Cardiac fibroblast (primary cell): ENCODE results near the gene SGO1.

Experiments
- DNase-seq, 2 donors: peaks; one replicate each; pipeline versions ENCODE4 v3.0.0 to v3.0.0-alpha.2; 2010; ENCODE audit warnings: low read depth in 2 of 2
- H3K4me3 ChIP-seq, 2 donors: replicated peaks in 1 of 2; 1 replicate in 1 of 2; 2 replicates in 1 of 2; pipeline ENCODE4 v1.5.1; 2011; ENCODE audit warnings: low read depth in 2 of 2, low read length in 2 of 2, mild to moderate bottlenecking in 2 of 2, moderate library complexity in 1 of 2
- TF ChIP-seq, protein P1 (sequence below): IDR thresholded peaks from one replicate; pipeline ENCODE4 v1.5.1; 2011; ENCODE audit warnings: low read depth, mild to moderate bottlenecking, low read length, inconsistent platforms

The SGO1 gene

DNA sequence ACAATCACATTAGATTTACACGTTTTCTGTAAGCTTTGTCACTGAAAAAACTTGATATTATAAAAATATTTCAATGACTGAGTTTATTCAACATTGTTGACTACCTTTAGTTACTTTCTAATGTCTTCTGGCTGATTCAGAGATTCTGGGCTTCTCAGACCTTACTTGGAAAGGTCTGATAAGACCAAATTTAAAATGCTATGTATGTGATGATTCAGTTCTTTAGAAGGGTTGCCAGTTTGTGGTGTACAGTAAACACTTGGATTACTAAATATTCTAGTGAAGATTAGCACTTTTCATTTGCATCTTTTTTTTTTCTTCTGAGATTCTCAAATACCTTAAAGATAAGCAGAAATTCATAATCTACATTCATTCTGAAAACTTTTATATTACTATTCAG lies 49.8 kb downstream of the SGO1 start:
- H3K4me3 ChIP-seq = no peak overlapping the region
- DNase-seq = peak; percentile 3 to 26
- TF ChIP-seq, protein P1, sequence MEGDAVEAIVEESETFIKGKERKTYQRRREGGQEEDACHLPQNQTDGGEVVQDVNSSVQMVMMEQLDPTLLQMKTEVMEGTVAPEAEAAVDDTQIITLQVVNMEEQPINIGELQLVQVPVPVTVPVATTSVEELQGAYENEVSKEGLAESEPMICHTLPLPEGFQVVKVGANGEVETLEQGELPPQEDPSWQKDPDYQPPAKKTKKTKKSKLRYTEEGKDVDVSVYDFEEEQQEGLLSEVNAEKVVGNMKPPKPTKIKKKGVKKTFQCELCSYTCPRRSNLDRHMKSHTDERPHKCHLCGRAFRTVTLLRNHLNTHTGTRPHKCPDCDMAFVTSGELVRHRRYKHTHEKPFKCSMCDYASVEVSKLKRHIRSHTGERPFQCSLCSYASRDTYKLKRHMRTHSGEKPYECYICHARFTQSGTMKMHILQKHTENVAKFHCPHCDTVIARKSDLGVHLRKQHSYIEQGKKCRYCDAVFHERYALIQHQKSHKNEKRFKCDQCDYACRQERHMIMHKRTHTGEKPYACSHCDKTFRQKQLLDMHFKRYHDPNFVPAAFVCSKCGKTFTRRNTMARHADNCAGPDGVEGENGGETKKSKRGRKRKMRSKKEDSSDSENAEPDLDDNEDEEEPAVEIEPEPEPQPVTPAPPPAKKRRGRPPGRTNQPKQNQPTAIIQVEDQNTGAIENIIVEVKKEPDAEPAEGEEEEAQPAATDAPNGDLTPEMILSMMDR = no peak

DNA sequence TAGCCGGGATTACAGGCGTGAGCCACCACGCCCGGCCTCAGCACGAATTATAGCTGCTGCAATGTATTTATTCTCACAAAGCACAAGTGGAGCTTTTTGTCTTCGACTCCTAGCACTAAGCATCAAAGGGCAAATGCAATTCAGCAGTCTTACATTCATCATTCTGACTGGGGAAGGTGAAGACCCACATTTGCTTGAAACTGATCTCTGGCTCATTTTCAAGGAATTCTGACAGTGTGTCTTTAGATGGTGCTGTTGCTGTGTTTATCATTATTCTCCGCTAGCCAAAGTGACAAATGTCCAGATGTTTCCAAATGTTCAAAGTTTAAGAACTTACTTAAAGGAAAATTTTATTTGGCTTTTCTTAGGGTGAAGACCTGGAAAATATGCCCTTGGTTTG lies 55.9 kb downstream of the SGO1 start:
- TF ChIP-seq, protein P1 = no peak
- DNase-seq = no peak
- no peak overlapping the region for H3K4me3 ChIP-seq

DNA sequence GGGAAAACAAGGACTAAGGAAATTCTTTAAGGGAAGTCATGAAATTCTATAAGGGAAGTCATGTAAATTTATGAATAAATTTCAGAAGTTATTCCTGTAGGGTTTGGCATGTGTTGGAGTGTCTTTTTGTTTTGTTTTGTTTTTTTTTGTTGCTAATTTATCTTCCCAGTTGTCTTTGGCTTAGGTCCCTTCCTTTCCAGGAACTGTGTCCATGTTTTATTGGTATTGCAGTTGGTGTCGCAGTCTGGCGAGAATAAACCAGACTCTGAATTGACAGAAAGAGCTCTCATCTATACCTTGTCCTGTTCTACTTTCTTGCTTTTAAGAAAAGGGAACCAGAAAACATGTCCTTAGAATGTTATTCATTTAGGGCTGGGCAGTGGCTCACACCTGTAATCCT lies 57.6 kb downstream of the SGO1 start:
- DNase-seq = no peak
- H3K4me3 ChIP-seq = no peak overlapping the region
- TF ChIP-seq, protein P1 = no peak

DNA sequence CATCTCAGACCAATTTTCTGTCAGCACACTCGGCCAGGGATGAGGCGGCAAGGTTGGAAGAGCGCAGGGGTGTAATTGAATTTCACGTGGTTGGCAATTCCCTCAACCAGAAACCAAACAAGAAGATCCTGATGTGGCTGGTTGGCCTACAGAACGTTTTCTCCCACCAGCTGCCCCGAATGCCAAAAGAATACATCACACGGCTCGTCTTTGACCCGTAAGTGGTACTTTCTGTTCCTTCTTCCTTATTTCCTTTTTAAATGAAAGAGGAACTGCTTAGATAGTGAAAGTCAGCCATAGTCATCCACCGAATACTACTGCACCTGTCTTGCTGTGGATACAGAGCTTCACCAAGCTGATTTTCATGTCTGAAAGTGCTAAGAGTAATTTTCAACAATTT lies 60.1 kb downstream of the SGO1 start:
- DNase-seq = no peak
- TF ChIP-seq, protein P1 = no peak
- no peak overlapping the region for H3K4me3 ChIP-seq

DNA sequence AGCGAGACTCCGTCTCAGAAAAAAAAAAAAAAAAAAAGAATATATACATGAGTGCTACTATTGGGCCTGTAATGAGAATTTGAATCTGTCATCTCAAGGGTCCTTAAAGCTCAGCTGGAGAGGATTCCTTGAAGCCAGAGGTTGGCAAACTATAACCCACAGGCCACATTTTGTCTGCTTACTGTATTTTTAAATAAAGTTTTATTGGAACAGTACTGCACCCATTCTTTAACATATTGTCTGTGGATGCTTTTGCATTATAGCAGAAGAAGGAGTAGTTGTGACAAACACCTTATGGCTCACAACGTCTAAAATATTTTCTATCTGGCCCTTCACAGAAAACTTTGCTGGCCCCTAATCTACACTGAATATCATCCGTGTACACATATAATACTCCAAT lies 60.7 kb downstream of the SGO1 start:
- TF ChIP-seq, protein P1 = no peak
- H3K4me3 ChIP-seq = no peak overlapping the region
- DNase-seq = no peak

DNA sequence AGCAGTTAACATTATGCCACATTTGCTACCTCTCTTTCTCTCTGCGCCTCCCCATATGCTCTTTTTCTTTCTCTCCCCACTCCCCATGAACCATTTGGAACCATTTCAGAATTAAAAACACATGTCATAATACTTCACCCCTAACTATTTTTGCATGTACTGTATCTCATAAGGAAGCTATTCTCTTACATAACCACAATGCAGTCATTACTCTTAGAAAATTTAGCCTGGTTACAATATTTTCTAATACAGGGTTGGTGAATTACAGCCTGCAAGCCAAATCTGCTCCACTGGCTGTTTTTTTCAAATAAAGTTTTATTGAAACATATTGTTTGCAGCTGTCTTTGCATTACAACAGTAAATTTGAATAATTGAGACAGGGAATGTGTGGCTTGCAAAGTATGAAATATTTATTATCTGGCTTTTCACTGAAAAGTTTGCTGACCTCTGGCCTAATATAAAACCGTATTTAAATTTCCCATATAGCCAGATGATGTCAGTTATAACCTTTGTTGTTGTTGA lies 62.8 kb downstream of the SGO1 start:
- H3K4me3 ChIP-seq = no peak overlapping the region
- TF ChIP-seq, protein P1 = no peak
- DNase-seq = no peak

DNA sequence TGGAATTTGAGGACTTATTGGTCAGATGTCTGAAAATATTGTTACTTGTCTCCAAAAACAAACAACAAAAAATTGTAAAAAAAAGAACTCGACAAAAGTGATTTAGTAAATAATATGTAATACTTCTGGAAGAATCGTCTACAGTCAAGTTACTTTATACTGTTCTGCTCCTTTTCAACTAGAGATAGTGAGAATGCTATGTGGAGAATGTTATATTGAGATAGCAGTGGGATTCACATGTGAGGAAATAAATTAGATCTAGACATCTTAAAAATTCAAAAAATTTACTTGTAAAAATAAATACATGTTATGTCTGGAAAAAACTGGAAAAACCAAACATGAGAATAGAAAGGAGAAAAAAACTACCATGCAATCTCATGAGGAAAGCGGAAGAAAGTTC lies 64.9 kb downstream of the SGO1 start:
- no peak for DNase-seq
- TF ChIP-seq, protein P1 = no peak

More for the DNA sequence above, 64.9 kb downstream of the SGO1 start:
- H3K4me3 ChIP-seq = no peak overlapping the region
